IMR-90 (cell line): ENCODE measurements around the gene GRIK3. TPM values are rescaled to one million over a fixed set of nuclear protein-coding genes. Genes with fewer than 3 reads are reported as not detected.

Experiments used
- ATAC-seq: fragments of 200-7000 bp; cut with Tn5 transposase; 2 replicates; pipeline ENCODE4 v1.9.1; 2020; ENCODE audit warnings: low read depth, mild to moderate bottlenecking, moderate library complexity
- BruUV-seq: library from RNA; stranded (reverse); fragments of 400-500 nt; replicated peaks from 2 replicates; lab custom pipeline; 2021; lab: Mats Ljungman, UMichigan
- CTCF ChIA-PET: fragments of 300-600 bp; formaldehyde crosslinking; extraction: SDS; loops from one replicate; lab custom pipeline; 2021; ENCODE audit warnings: antibody characterized with exemption; lab: Yijun Ruan, JAX
- POLR2A ChIA-PET: fragments of 300-600 bp; sonication (Branson Sonifier 250); formaldehyde crosslinking; loops from one replicate; lab custom pipeline; 2022; ENCODE audit warnings: antibody characterized with exemption; ENCODE audit not compliant: unreplicated experiment; lab: Charles Lee
- DNase-seq: peaks from one replicate; pipeline ENCODE4 v3.0.0; 2013
- H2AFZ ChIP-seq: replicated peaks from 2 replicates; pipeline ENCODE3; 2013; ENCODE audit warnings: low read length, mild to moderate bottlenecking; ENCODE audit not compliant: poor library complexity
- H2AK5ac ChIP-seq: 2 replicates; pipeline ENCODE4 v1.6.1; 2013; ENCODE audit warnings: low read depth, low read length, inconsistent platforms
- H2AK9ac ChIP-seq: replicated peaks from 2 replicates; pipeline ENCODE3; 2013; ENCODE audit warnings: mild to moderate bottlenecking, low read depth, low read length, moderate library complexity; ENCODE audit not compliant: poor library complexity
- H2BK120ac ChIP-seq: 2 replicates; pipeline ENCODE4 v1.6.1; 2013; ENCODE audit warnings: low read depth, low read length, inconsistent platforms
- H2BK15ac ChIP-seq: 3 replicates; pipeline ENCODE4 v1.6.1; 2013; ENCODE audit warnings: low read depth, low read length, inconsistent platforms
- H2BK20ac ChIP-seq: 2 replicates; pipeline ENCODE4 v1.6.1; 2013; ENCODE audit warnings: low read depth, mild to moderate bottlenecking, inconsistent platforms, low read length, moderate library complexity
- H2BK5ac ChIP-seq: 2 replicates; pipeline ENCODE4 v1.6.1; 2013; ENCODE audit warnings: mild to moderate bottlenecking, low read depth, low read length, inconsistent platforms; ENCODE audit not compliant: poor library complexity, severe bottlenecking
- H3K14ac ChIP-seq: replicated peaks from 2 replicates; pipeline ENCODE4 v1.6.1; 2013; ENCODE audit warnings: low read depth, low read length, inconsistent platforms
- H3K18ac ChIP-seq: 2 replicates; pipeline ENCODE4 v1.6.1; 2013; ENCODE audit warnings: low read depth, low read length, control low read depth
- H3K23ac ChIP-seq: 2 replicates; pipeline ENCODE4 v1.6.1; 2013; ENCODE audit warnings: low read depth, low read length, inconsistent platforms
- H3K27ac ChIP-seq: 2 replicates; pipeline ENCODE4 v1.5.1; 2013; ENCODE audit warnings: mild to moderate bottlenecking, control low read depth, low read length; ENCODE audit not compliant: insufficient read depth
- H3K27me3 ChIP-seq: 2 replicates; pipeline ENCODE4 v1.6.1; 2013; ENCODE audit warnings: low read length; ENCODE audit not compliant: control insufficient read depth, insufficient read depth
- H3K36me3 ChIP-seq: 2 replicates; pipeline ENCODE4 v1.6.1; 2013; ENCODE audit warnings: low read length, mixed read lengths; ENCODE audit not compliant: control insufficient read depth, insufficient read depth
- H3K4ac ChIP-seq: 2 replicates; pipeline ENCODE4 v1.6.1; 2013; ENCODE audit warnings: low read depth, low read length, inconsistent platforms
- H3K4me1 ChIP-seq: 2 replicates; pipeline ENCODE4 v1.6.1; 2013; ENCODE audit warnings: low read length, mixed read lengths; ENCODE audit not compliant: control insufficient read depth, insufficient read depth
- H3K4me2 ChIP-seq: 2 replicates; pipeline ENCODE4 v1.6.1; 2013; ENCODE audit warnings: low read depth, mild to moderate bottlenecking, control low read depth, low read length, moderate library complexity
- H3K4me3 ChIP-seq: 2 replicates; pipeline ENCODE4 v1.5.1; 2013; ENCODE audit warnings: low read depth, mild to moderate bottlenecking, control low read depth, low read length, moderate library complexity; ENCODE audit not compliant: insufficient read depth
- H3K56ac ChIP-seq: 2 replicates; pipeline ENCODE4 v1.6.1; 2013; ENCODE audit warnings: low read length, inconsistent platforms; ENCODE audit not compliant: insufficient read depth; ENCODE audit errors: extremely low read depth
- H3K79me1 ChIP-seq, 2 experiments: 2 replicates each; pipeline ENCODE4 v1.6.1; 2013; ENCODE audit warnings: low read length in 2 of 2, inconsistent platforms in 1 of 2, low read depth in 1 of 2
- H3K9ac ChIP-seq: 2 replicates; pipeline ENCODE4 v1.6.1; 2013; ENCODE audit warnings: low read depth, low read length, control low read depth
- H3K9me1 ChIP-seq: 2 replicates; pipeline ENCODE4 v1.6.1; 2013; ENCODE audit warnings: low read length, inconsistent platforms; ENCODE audit not compliant: insufficient read depth
- H3K9me3 ChIP-seq: 2 replicates; pipeline ENCODE4 v1.6.1; 2013; ENCODE audit warnings: low read length; ENCODE audit not compliant: control insufficient read depth, insufficient read depth
- H4K20me1 ChIP-seq: 2 replicates; pipeline ENCODE4 v1.6.1; 2013; ENCODE audit warnings: low read length, inconsistent platforms; ENCODE audit not compliant: insufficient read depth
- H4K5ac ChIP-seq: 2 replicates; pipeline ENCODE4 v1.6.1; 2013; ENCODE audit warnings: mild to moderate bottlenecking, low read depth, low read length, control low read depth
- H4K8ac ChIP-seq, 2 experiments: 2 replicates each; pipeline ENCODE4 v1.6.1; 2013; ENCODE audit warnings: low read depth in 2 of 2, low read length in 2 of 2, control low read depth in 1 of 2, inconsistent platforms in 1 of 2
- H4K91ac ChIP-seq: 2 replicates; pipeline ENCODE4 v1.6.1; 2013; ENCODE audit warnings: low read depth, low read length, inconsistent platforms; ENCODE audit not compliant: insufficient read depth
- BHLHE40 ChIP-seq: fragments of 150-350 bp; IDR thresholded peaks from 2 replicates; pipeline ENCODE4 v1.6.1; 2016; ENCODE audit warnings: mild to moderate bottlenecking, low read depth, low read length
- CEBPB ChIP-seq: IDR thresholded peaks from 2 replicates; pipeline ENCODE4 v1.6.1; 2012; ENCODE audit warnings: low read depth, low read length, improper control_type of control experiment
- CHD1 ChIP-seq: IDR thresholded peaks from 2 replicates; pipeline ENCODE4 v1.6.1; 2012; ENCODE audit warnings: low read depth, low read length, improper control_type of control experiment
- CTCF ChIP-seq: conservative IDR thresholded peaks from 2 replicates; pipeline ENCODE4 v1.5.1; 2012; ENCODE audit warnings: mild to moderate bottlenecking, low read depth, low read length, improper control_type of control experiment
- ELK1 ChIP-seq: fragments of 150-350 bp; IDR thresholded peaks from 2 replicates; pipeline ENCODE4 v1.6.1; 2016; ENCODE audit warnings: low read depth, mild to moderate bottlenecking, low read length, moderate library complexity, borderline replicate concordance
- FOS ChIP-seq: fragments of 150-350 bp; IDR thresholded peaks from 2 replicates; pipeline ENCODE4 v1.6.1; 2016; ENCODE audit warnings: low read depth, low read length
- MAFK ChIP-seq: IDR thresholded peaks from 2 replicates; pipeline ENCODE4 v1.6.1; 2012; ENCODE audit warnings: low read depth, low read length, improper control_type of control experiment
- MAZ ChIP-seq: IDR thresholded peaks from 2 replicates; pipeline ENCODE4 v1.6.1; 2012; ENCODE audit warnings: low read depth, mild to moderate bottlenecking, low read length, improper control_type of control experiment, moderate library complexity, borderline replicate concordance
- MXI1 ChIP-seq: IDR thresholded peaks from 2 replicates; pipeline ENCODE4 v1.6.1; 2012; ENCODE audit warnings: low read depth, mild to moderate bottlenecking, low read length, moderate library complexity, borderline replicate concordance
- NFE2L2 ChIP-seq: fragments of 150-350 bp; IDR thresholded peaks from 2 replicates; pipeline ENCODE4 v1.6.1; 2016; ENCODE audit warnings: low read depth, mild to moderate bottlenecking, low read length
- POLR2A ChIP-seq: IDR thresholded peaks from 2 replicates; pipeline ENCODE4 v1.6.1; 2012; ENCODE audit warnings: mild to moderate bottlenecking, low read depth, low read length
- RAD21 ChIP-seq: IDR thresholded peaks from 2 replicates; pipeline ENCODE4 v1.6.1; 2012; ENCODE audit warnings: low read length, improper control_type of control experiment
- RCOR1 ChIP-seq: IDR thresholded peaks from 2 replicates; pipeline ENCODE4 v1.6.1; 2012; ENCODE audit warnings: mild to moderate bottlenecking, low read length, improper control_type of control experiment; ENCODE audit not compliant: insufficient replicate concordance
- RFX5 ChIP-seq: IDR thresholded peaks from 2 replicates; pipeline ENCODE4 v1.8.0; 2012; ENCODE audit warnings: low read depth, mild to moderate bottlenecking, low read length, moderate library complexity
- SMC3 ChIP-seq: fragments of 150-350 bp; IDR thresholded peaks from 2 replicates; pipeline ENCODE4 v1.6.1; 2016; ENCODE audit warnings: low read depth, mild to moderate bottlenecking, antibody characterized with exemption, low read length, moderate library complexity
- USF2 ChIP-seq: fragments of 150-350 bp; IDR thresholded peaks from 2 replicates; pipeline ENCODE4 v1.6.1; 2017; ENCODE audit warnings: mild to moderate bottlenecking, antibody characterized with exemption, low read length, low read depth
- WGBS, 2 experiments: methylation state at CpG; one replicate each; pipeline versions ENCODE4 v1.1.5 to v1.1.7; 2013; ENCODE audit warnings: missing lambda C conversion rate in 2 of 2; ENCODE audit not compliant: insufficient read length in 1 of 2; ENCODE audit errors: extremely low coverage in 2 of 2; 5-methylcytosine and 5-hydroxymethylcytosine counted together
- dilution Hi-C: fragments of 300-500 bp; cut with HindIII; formaldehyde crosslinking; loops from one replicate; pipeline ENCODE4 v1.14.3; 2018; ENCODE audit warnings: low sequenced_read_pairs; ENCODE audit not compliant: unreplicated experiment
- in situ Hi-C: fragments of 300-500 bp; cut with MboI; formaldehyde crosslinking; loops from 3 replicates; pipeline ENCODE4 v1.14.3; 2019; ENCODE audit warnings: low sequenced_read_pairs, inconsistent platforms, mixed read lengths
- intact Hi-C: fragments of 100-400 bp; cut with micrococcal nuclease; formaldehyde crosslinking; loops from 2 replicates; pipeline ENCODE4 v1.10.0; 2022
- polyA plus RNA-seq, 3 experiments: library from polyadenylated mRNA; depleted of rRNA; stranded (reverse); fragments of >200 nt; gene quantifications; 2 replicates each; pipeline ENCODE4 v1.2.3, GENCODE V29; 2012; ENCODE audit warnings: low replicate concordance in 1 of 3
- total RNA-seq: library from RNA; depleted of rRNA; stranded (reverse); fragments of >200 nt; gene quantifications from 2 replicates; pipeline ENCODE4 v1.2.3, GENCODE V29; 2012

GRIK3 gene
- total and polyA plus RNA-seq, 2 of the 4 experiments (the other 2 are of a cell fraction) = not detected

GRCh38 chr1:36831186-36831810, 203.0 kb downstream of the GRIK3 start:
- Histone ChIP-seq H3K4me1 (no peaks in the 10 kb centered on the region), H3K18ac (no peak overlapping the region), H2BK15ac (no peak overlapping the region), H3K9ac (no peak overlapping the region), H3K4ac (no peak overlapping the region), H4K91ac (no peak overlapping the region), H4K5ac (no peak overlapping the region), H3K27me3 (no peaks in the 10 kb centered on the region), H4K20me1 (no peaks in the 10 kb centered on the region), H3K56ac (no peak overlapping the region), H2AK5ac (no peak overlapping the region), H3K27ac (no peak overlapping the region), H2BK5ac (no peak overlapping the region), H2AK9ac (no peak overlapping the region), H4K8ac (no peak overlapping the region), H3K4me3 (no peak overlapping the region), H2AFZ (no peak overlapping the region), H3K9me1 (no peaks in the 10 kb centered on the region), H2BK120ac (no peak overlapping the region), H3K9me3 (no peaks in the 10 kb centered on the region), H3K4me2 (no peak overlapping the region), H3K14ac (no peak overlapping the region), H2BK20ac (no peak overlapping the region), H3K79me1 (no peaks in the 10 kb centered on the region), H3K36me3 (no peaks in the 10 kb centered on the region), H3K23ac (no peak overlapping the region)
- BruUV-seq = no TSS peak
- POLR2A ChIA-PET = no interaction called here
- DNase-seq (no peak), ATAC-seq (no peak)
- intact Hi-C loops (no loop called here), dilution Hi-C loops (no loop called here), in situ Hi-C loops (no loop called here)
- TF ChIP-seq RFX5 = no peak
- no peak for TF ChIP-seq RAD21
- TF ChIP-seq CEBPB = no peak
- TF ChIP-seq MAFK = no peak
- TF ChIP-seq MXI1 = no peak
- TF ChIP-seq NFE2L2 = no peak
- no peak for TF ChIP-seq FOS
- TF ChIP-seq MAZ = no peak
- no peak for TF ChIP-seq POLR2A
- TF ChIP-seq CHD1 = no peak
- TF ChIP-seq SMC3 = no peak
- no peak for TF ChIP-seq BHLHE40
- TF ChIP-seq CTCF = no peak
- TF ChIP-seq RCOR1 = no peak
- no peak for TF ChIP-seq ELK1
- TF ChIP-seq USF2 = no peak
- CTCF ChIA-PET = no interaction called here
- 25% methylated on average over 3 of the region's 9 CpGs; no CpG with 5 or more reads in 1 of the 2 experiments for WGBS, 2 experiments
